ENCODE measurements around the gene HERC5. TPM values are rescaled to one million over a fixed set of nuclear protein-coding genes. Genes with fewer than 3 reads are reported as not detected.

Gene HERC5
- total and polyA plus RNA-seq, 8 donors: 1.7 to 11.6 (median 3.2) TPM; not detected in 1

DNA sequence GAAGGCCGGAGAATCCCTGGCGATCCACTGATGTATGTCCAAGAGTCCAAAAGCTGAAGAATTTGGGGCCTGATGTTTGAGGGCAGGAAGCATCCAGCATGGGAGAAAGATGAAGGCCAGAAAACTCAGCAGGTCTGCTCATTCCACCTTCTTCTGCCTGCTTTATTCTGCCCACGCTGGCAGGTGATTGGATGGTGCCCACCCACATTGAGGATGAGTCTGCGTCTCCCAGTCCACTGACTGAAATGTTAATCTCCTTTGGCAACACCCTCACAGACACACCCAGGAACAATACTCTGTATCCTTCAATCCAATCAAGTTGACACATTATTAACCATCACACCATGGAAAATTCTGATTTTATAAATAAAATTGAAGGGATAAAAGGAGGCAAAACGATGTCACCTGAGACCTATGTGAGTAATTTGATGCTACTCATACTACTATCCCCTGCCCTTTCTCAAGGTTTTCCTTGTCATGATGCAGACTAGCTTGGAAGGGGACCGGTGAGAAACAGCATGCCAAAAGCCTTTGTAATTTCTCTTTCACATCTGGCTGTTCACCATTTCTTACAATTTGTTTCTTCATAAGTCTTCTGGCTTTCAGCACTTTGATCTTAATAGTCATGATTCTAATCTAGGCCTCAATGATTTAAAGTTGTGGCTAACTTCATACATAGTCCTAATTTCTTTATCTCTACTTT lies 76.3 kb downstream of the HERC5 start:
- TF ChIP-seq, protein P1, sequence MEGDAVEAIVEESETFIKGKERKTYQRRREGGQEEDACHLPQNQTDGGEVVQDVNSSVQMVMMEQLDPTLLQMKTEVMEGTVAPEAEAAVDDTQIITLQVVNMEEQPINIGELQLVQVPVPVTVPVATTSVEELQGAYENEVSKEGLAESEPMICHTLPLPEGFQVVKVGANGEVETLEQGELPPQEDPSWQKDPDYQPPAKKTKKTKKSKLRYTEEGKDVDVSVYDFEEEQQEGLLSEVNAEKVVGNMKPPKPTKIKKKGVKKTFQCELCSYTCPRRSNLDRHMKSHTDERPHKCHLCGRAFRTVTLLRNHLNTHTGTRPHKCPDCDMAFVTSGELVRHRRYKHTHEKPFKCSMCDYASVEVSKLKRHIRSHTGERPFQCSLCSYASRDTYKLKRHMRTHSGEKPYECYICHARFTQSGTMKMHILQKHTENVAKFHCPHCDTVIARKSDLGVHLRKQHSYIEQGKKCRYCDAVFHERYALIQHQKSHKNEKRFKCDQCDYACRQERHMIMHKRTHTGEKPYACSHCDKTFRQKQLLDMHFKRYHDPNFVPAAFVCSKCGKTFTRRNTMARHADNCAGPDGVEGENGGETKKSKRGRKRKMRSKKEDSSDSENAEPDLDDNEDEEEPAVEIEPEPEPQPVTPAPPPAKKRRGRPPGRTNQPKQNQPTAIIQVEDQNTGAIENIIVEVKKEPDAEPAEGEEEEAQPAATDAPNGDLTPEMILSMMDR (IDR thresholded peaks at IDR 0.05): no peak
- TF ChIP-seq POLR2A (IDR thresholded peaks at IDR 0.05) (no peak), POLR2AphosphoS5 (IDR thresholded peaks at IDR 0.05) (no peak), EP300 (IDR thresholded peaks at IDR 0.05) (no peak)
- DNase-seq: no peak
- intact Hi-C loops (cut with DNase I; ENCODE audit: low total_unique reads): loop anchor here (10.0 kb wide), 2 partner anchors 52 to 122 kb away; no protein-coding TSS in a partner anchor
- H3K27me3 ChIP-seq: no peaks in the 10 kb centered on the region
- H3K4me1 ChIP-seq: no peaks in the 10 kb centered on the region
- 81 to 87% (median 83%) methylated on average over 6 of the region's 6 CpGs for WGBS, 5 donors
- no peak overlapping the region for H3K27ac ChIP-seq
- no peak overlapping the region for H3K4me3 ChIP-seq
- H3K9me3 ChIP-seq: no peaks in the 10 kb centered on the region
- H3K36me3 ChIP-seq: no peaks in the 10 kb centered on the region

DNA sequence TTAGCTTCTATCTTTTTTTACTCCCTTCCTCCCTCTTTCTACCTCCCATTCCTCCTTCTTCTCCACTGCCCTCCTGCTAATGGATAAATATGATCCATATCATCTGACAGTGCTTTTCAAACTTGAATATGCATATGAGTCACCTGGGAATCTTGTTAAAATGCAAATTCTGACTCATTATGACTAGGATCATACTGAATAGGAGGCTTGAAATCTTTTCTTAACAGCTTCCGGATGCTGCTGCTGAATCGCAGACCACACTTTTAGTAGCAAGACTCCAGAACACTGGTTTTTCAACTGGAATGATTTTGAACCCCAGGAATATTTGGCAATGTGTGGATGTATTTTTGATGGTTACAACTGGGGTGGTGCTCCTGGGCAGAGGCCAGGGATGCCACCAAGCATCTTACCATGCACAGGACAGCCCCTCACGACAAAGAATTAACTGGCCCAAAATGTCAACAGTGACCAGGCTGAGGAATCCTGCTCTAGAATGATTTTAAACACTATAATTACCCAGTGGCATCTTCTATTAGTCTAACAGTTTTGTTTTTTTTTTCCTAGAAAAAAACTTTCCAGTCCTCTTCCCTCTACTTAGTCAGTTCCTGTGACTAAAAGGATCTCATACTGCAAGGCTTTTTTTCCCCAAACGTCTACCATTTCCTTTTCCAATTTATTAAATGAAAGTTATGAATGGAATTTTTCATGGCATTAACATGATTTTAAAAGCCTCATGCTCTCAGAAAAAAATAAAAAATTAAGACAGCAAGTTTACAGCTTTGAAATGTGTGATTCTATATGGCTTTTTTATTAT lies 77.2 kb downstream of the HERC5 start:
- Histone ChIP-seq H3K4me1 (peaks cover 0 to 3% (median 2%) of the 10 kb centered on the region in 4 donors), H3K4me3 (no peak overlapping the region), H3K27me3 (no peaks in the 10 kb centered on the region), H3K9me3 (no peaks in the 10 kb centered on the region), H3K27ac (peak overlapping the region in 1 of 5 donors; percentile 18), H3K36me3 (no peaks in the 10 kb centered on the region)
- intact Hi-C loops (cut with DNase I; ENCODE audit: low total_unique reads): loop anchor here (10.0 kb wide), 2 partner anchors 51 to 121 kb away; no protein-coding TSS in a partner anchor
- WGBS, 5 donors: 61 to 70% (median 62%) methylated on average over 4 of the region's 4 CpGs
- TF ChIP-seq, protein P1 (IDR thresholded peaks at IDR 0.05): no peak
- TF ChIP-seq EP300 (IDR thresholded peaks at IDR 0.05) (no peak), POLR2AphosphoS5 (IDR thresholded peaks at IDR 0.05) (no peak), POLR2A (IDR thresholded peaks at IDR 0.05) (no peak)
- no peak for DNase-seq

GRCh38 chr4:88535090-88535755 lies 78.3 kb downstream of the HERC5 start:
- H3K27ac ChIP-seq: no peak overlapping the region
- no peaks in the 10 kb centered on the region for H3K9me3 ChIP-seq
- H3K36me3 ChIP-seq: no peaks in the 10 kb centered on the region
- WGBS, 5 donors: 79 to 92% (median 88%) methylated on average over 2 of the region's 2 CpGs
- H3K4me1 ChIP-seq: peaks cover 0 to 9% (median 8%) of the 10 kb centered on the region in 4 donors
- TF ChIP-seq EP300 (IDR thresholded peaks at IDR 0.05) (no peak), POLR2A (IDR thresholded peaks at IDR 0.05) (no peak)
- TF ChIP-seq, protein P1 (IDR thresholded peaks at IDR 0.05): no peak
- DNase-seq: no peak
- H3K4me3 ChIP-seq: no peak overlapping the region
- no peaks in the 10 kb centered on the region for H3K27me3 ChIP-seq
- intact Hi-C loops (cut with DNase I; ENCODE audit: low total_unique reads): loop anchor here (10.0 kb wide), 2 partner anchors 50 to 120 kb away; no protein-coding TSS in a partner anchor

DNA sequence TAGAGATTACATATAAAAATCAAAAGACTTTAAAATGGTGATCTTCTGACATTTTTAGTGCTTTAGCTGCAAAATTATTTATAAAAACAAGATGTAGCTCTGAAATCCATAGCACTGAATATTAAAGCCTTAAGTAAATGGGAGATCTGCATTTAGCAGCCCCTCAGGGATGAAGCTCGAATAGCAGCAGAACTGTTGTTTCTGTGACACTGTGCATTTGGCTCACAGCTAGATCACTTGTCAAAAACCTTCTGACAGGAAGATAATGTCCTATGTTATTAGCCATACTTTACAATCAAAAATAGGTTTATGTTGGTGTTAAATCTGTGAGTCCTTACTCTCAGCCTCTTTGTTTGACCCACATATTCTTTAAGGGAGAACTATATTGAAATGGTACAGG lies 80.8 kb downstream of the HERC5 start:
- H3K9me3 ChIP-seq: no peaks in the 10 kb centered on the region
- H3K27me3 ChIP-seq: no peaks in the 10 kb centered on the region
- no peaks in the 10 kb centered on the region for H3K36me3 ChIP-seq
- WGBS, 5 donors: 73 to 95% (median 89%) methylated on average over 1 of the region's 1 CpG
- no peak for DNase-seq
- peaks cover 0 to 9% (median 8%) of the 10 kb centered on the region in 4 donors for H3K4me1 ChIP-seq
- no peak overlapping the region for H3K4me3 ChIP-seq
- intact Hi-C loops (cut with DNase I; ENCODE audit: low total_unique reads): loop anchor here (10.0 kb wide), 2 partner anchors 47 to 117 kb away; no protein-coding TSS in a partner anchor
- no peak for TF ChIP-seq POLR2A (IDR thresholded peaks at IDR 0.05)
- no peak for TF ChIP-seq EP300 (IDR thresholded peaks at IDR 0.05)
- TF ChIP-seq POLR2AphosphoS5 (IDR thresholded peaks at IDR 0.05): no peak
- TF ChIP-seq, protein P1 (IDR thresholded peaks at IDR 0.05): no peak
- H3K27ac ChIP-seq: no peak overlapping the region
